Mononuclear cell (primary cell): ENCODE measurements around the gene RASGRF2. TPM values are rescaled to one million over a fixed set of nuclear protein-coding genes. Genes with fewer than 3 reads are reported as not detected.
"Not testable (repeated sequence)": the region's sequence is repeated elsewhere in the genome, so short reads cannot be mapped to it uniquely, and the experiment has no call there.

ENCODE experiments used
- H3K27me3 ChIP-seq: 2 replicates; pipeline ENCODE4 v1.6.0; 2011; ENCODE audit warnings: low read length, control low read depth; ENCODE audit not compliant: insufficient read depth
- H3K4me1 ChIP-seq: 2 replicates; pipeline ENCODE4 v1.5.1; 2011; ENCODE audit warnings: mild to moderate bottlenecking, low read length, control low read depth; ENCODE audit not compliant: insufficient read depth
- H3K4me3 ChIP-seq: 2 replicates; pipeline ENCODE4 v1.5.1; 2011; ENCODE audit warnings: mild to moderate bottlenecking, low read length, moderate library complexity
- H3K9me3 ChIP-seq: 2 replicates; pipeline ENCODE4 v1.5.1; 2011; ENCODE audit warnings: low read depth, mild to moderate bottlenecking, control low read depth, low read length
- total RNA-seq: library from RNA; depleted of rRNA; stranded (reverse); fragments of >200 nt; gene quantifications from one replicate; pipeline ENCODE4 v1.2.3, GENCODE V29; 2012

Gene RASGRF2
- total RNA-seq, 1 donor, result 14.7 TPM

GRCh38 chr5:81017320-81017719 lies 57.2 kb downstream of the RASGRF2 start:
- H3K9me3 ChIP-seq, result no peaks in the 10 kb centered on the region
- H3K4me1 ChIP-seq, result no peaks in the 10 kb centered on the region
- H3K4me3 ChIP-seq, result no peak overlapping the region
- H3K27me3 ChIP-seq, result no peaks in the 10 kb centered on the region

- not testable (repeated sequence) for H3K27me3 ChIP-seq, H3K4me3 ChIP-seq, H3K4me1 ChIP-seq, H3K9me3 ChIP-seq
These were observed 58.4 kb downstream of the RASGRF2 start for GRCh38 chr5:81018608-81019007.

- H3K27me3 ChIP-seq, result no peaks in the 10 kb centered on the region
- H3K4me1 ChIP-seq, result no peaks in the 10 kb centered on the region
- H3K4me3 ChIP-seq, result no peak overlapping the region
- no peaks in the 10 kb centered on the region for H3K9me3 ChIP-seq
These were observed 59.6 kb downstream of the RASGRF2 start for GRCh38 chr5:81019748-81020147.

GRCh38 chr5:81020478-81021167 lies 60.5 kb downstream of the RASGRF2 start:
- Histone ChIP-seq H3K4me3 (no peak overlapping the region), H3K9me3 (no peaks in the 10 kb centered on the region), H3K27me3 (no peaks in the 10 kb centered on the region), H3K4me1 (no peaks in the 10 kb centered on the region)

- H3K4me1 ChIP-seq, result no peaks in the 10 kb centered on the region
- H3K27me3 ChIP-seq, result no peaks in the 10 kb centered on the region
- no peak overlapping the region for H3K4me3 ChIP-seq
- no peaks in the 10 kb centered on the region for H3K9me3 ChIP-seq
These were observed 61.3 kb downstream of the RASGRF2 start for GRCh38 chr5:81021486-81021885.

DNA sequence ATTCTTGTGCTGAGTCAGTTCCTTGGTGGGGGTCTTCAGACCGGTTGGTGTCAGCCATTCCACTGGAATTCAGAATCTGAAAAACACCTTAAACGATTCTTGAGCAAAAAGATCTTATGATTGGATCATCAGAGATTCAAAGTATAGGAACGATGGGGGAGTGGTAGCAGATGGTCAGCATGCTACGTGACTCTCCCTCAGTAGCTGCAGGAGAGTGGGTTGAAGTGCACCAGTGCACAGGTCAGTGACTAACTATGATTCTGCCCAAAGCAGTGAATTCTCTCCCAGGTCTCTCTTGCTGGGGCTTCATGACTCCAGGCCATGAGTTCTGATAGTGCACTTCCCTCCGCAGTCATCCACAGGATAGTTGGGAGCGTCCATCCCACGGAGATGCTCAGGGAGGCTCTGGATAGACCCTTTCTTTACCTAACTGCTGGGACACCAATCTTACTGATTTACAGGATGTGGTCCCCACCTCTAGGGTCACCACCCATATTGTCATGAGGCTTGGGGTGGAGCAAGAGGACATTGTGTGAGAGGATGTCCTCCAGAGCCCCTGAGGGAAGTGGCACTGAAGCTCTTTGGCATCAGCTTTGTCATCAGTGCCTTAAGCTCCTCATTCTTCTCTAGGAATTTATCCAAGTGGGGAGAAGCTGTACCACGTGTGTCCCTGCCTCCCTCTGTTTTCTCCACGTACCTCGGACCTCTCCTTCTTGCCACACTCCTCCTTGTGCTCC lies 62.0 kb downstream of the RASGRF2 start:
- Histone ChIP-seq H3K4me3 (no peak overlapping the region), H3K4me1 (no peaks in the 10 kb centered on the region), H3K27me3 (no peaks in the 10 kb centered on the region), H3K9me3 (no peaks in the 10 kb centered on the region)

DNA sequence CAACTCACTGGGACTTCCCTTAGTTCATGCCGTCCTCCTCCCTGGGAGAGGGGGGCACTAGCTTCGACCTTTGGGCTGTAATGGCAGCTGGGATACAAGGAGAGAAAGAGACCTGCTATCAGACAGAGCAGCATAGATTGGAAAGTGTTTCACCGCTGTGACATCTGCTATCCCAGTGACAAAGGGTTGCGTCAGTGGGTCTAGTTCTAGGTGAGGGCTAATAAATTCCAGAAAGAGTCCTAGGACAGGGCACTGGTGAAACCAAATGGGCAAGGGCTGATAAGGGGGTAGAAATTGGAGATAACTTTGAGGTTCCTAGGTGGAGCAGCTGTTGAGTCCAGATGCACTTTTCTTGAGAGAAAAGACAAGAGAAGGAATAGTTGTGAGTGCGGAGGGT lies 62.5 kb downstream of the RASGRF2 start:
- Histone ChIP-seq H3K4me3 (no peak overlapping the region), H3K9me3 (no peaks in the 10 kb centered on the region), H3K27me3 (no peaks in the 10 kb centered on the region), H3K4me1 (no peaks in the 10 kb centered on the region)

DNA sequence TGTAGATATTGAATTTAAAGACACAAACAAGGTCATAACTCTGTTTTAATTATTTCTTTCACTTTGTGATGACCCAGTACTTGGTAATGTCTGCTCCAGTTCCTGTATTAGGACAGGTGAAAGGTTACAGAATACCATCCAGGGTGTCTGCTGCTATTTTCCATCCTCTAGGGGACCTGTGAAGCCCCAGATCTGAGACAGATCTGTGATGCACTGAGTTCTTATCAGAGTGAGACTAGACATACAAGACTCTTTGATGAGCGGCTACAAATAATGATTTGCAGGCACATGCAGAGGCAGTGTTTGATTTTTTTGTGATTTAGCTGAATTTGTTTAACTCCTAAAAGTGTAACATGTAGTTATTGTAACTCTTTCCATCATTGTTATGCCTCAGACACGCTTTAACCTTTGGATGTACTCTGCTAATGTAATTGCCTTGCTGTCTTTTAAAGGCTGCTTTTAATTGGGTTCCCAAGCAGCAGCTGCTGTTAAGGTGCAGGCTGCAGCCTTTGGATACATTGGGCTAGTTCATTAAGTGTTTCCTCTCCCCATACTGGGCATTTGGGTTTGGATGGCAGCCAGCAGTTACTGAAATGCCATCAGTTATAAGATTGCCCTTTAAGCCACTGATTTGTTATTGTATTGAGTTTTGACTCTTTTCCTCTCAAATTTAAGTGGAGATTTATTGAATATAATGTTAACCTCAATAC lies 63.3 kb downstream of the RASGRF2 start:
- Histone ChIP-seq H3K9me3 (no peaks in the 10 kb centered on the region), H3K4me1 (no peaks in the 10 kb centered on the region), H3K27me3 (no peaks in the 10 kb centered on the region), H3K4me3 (no peak overlapping the region)

DNA sequence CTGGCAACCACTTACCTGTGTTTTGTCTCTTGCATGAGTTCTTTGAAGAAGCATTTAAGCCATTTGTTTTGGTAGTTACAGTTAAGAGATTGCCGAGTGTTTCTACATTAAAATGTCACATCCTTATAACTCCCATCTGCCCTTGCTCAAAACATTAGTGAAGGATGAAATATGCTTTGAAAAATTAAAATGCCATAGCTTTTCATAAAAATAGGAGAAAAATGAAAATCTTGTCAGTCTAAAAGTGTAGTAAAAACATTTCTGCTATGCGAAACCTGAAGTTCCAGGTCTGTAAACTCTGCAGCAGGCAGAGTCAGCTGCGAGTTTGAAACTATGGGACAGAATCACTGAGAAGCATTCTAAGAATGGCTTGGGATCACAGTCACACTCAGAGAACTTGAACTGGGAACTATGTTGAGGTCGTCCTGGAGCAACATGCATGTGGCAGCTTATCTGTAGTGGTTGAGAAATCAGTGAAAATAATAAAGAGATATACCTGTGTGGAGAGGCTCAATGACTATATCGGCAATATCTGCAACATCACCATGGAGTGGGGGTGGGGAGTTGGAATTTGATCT lies 67.4 kb downstream of the RASGRF2 start:
- no peaks in the 10 kb centered on the region for H3K27me3 ChIP-seq

GRCh38 chr5:81028888-81029287 lies 68.7 kb downstream of the RASGRF2 start:
- not testable (repeated sequence) for H3K27me3 ChIP-seq, H3K9me3 ChIP-seq, H3K4me3 ChIP-seq, H3K4me1 ChIP-seq

More for the DNA sequence above, 67.4 kb downstream of the RASGRF2 start:
- H3K4me3 ChIP-seq, result no peak overlapping the region
- H3K4me1 ChIP-seq, result no peaks in the 10 kb centered on the region
- no peaks in the 10 kb centered on the region for H3K9me3 ChIP-seq

GRCh38 chr5:81029736-81030135 lies 69.6 kb downstream of the RASGRF2 start:
- H3K9me3 ChIP-seq, H3K4me1 ChIP-seq, H3K27me3 ChIP-seq, H3K4me3 ChIP-seq: not testable (repeated sequence)

DNA sequence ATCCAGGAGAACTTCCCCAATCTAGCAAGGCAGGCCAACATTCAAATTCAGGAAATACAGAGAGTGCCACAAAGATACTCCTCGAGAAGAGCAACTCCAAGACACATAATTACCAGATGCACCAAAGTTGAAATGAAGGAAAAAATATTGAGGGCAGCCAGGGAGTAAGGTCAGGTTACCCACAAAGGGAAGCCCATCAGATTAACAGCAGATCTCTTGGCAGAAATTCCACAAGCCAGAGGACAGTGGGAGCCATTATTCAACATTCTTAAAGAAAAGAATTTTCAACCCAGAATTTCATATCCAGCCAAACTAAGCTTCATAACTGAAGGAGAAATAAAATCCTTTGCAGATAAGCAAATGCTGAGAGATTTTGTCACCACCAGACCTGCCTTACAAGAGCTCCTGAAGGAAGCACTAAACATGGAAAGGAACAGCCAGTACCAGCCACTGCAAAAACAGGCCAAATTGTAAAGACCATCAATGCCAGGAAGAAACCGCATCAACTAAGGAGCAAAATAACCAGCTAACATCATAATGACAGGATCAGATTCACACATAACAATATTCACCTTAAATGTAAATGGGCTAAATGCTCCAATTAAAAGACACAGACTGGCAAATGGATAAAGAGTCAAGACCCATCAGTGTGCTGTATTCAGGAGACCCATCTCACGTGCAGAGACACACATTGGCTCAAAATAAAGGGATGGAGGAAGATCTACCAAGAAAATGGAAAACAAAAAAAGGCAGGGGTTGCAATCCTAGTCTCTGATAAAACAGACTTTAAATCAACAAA lies 70.3 kb downstream of the RASGRF2 start:
- H3K27me3 ChIP-seq, H3K9me3 ChIP-seq, H3K4me1 ChIP-seq, H3K4me3 ChIP-seq: not testable (repeated sequence)

DNA sequence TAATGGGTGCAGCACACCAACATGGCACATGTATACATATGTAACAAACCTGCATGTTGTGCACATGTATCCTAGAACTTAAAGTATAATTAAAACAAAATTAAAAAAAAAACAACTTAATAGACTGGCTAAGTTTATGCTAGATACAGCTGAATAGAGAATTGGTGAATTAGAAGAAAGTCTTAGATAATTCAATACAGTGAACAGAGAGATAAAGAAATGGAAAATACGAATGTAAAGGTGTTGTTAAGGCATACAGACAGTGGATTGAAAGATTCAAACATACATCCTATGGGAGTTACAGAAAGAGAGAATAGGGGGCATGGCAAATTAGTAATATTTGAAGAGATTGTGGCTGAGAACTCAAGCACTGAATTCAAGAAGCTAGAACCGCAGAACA lies 75.4 kb downstream of the RASGRF2 start:
- H3K4me1 ChIP-seq, result no peaks in the 10 kb centered on the region
- H3K4me3 ChIP-seq, result no peak overlapping the region

DNA sequence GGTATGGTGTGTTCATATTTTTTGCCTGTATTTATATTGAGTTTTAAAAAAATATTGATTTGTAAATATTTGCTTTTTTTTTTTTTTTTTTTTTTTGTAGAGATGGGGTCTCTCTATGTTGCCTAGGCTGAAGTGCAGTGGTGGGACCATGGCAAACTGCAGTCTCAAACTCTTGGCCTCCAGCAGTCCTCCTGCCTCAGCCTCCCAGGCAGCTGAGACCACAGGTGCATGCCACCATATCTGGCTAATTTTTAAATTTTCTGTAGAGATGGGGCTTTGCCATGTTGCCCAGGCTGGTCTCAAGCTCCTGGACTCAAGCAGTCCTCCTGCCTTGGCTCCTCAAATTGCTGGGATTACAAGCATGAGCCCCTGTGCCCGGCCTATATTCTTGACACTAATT lies 78.3 kb downstream of the RASGRF2 start:
- Histone ChIP-seq H3K9me3 (no peaks in the 10 kb centered on the region), H3K27me3 (no peaks in the 10 kb centered on the region), H3K4me3 (no peak overlapping the region), H3K4me1 (no peaks in the 10 kb centered on the region)

More for the DNA sequence above, 75.4 kb downstream of the RASGRF2 start:
- Histone ChIP-seq H3K9me3 (no peaks in the 10 kb centered on the region), H3K27me3 (no peaks in the 10 kb centered on the region)

DNA sequence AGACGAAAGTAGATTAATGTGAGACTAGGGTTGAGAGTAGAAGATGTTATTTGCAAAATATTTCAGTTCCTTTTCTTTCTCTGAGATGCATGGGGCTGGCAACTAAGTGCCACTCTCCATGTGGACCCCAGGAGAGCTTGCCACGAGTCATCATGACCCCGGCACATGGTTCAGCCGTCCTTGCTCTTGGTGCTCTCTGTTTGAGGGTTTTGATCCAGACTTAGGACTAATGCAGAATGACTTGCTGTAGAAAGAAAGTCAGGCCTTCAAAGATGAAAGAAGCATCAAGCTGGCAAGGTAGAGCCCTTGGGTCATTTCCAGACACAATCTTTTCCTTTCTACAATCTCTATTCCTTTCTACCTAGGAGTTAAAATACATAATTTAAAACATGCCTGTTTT lies 84.7 kb downstream of the RASGRF2 start:
- Histone ChIP-seq H3K4me1 (no peaks in the 10 kb centered on the region), H3K27me3 (no peaks in the 10 kb centered on the region), H3K9me3 (no peaks in the 10 kb centered on the region), H3K4me3 (no peak overlapping the region)
